Small intestine (tissue), 7 donors: ENCODE results near the gene STARD8. TPM values are rescaled to one million over a fixed set of nuclear protein-coding genes. Genes with fewer than 3 reads are reported as not detected.
A peak's percentile ranks its signal among the peaks of the same experiment; 100 is the strongest.

ENCODE experiments used
- DNase-seq, 2 donors: peaks; one replicate each; pipeline versions ENCODE4 v3.0.0 to v3.0.0-alpha.2; 2013
- FAIRE-seq: peaks from 2 replicates; lab custom pipeline; 2012; peaks lifted over from hg19 to GRCh38; lab: Jason Lieb, UNC
- H3K27ac ChIP-seq, 3 donors: one replicate each; pipeline ENCODE4 v1.5.1; 2013; ENCODE audit warnings: low read length in 2 of 3, mild to moderate bottlenecking in 2 of 3, control low read depth in 1 of 3, inconsistent platforms in 1 of 3, low read depth in 1 of 3, moderate library complexity in 1 of 3
- H3K27me3 ChIP-seq, 3 donors: one replicate each; pipeline ENCODE4 v1.6.1; 2013; ENCODE audit warnings: low read length in 3 of 3, inconsistent platforms in 1 of 3; ENCODE audit not compliant: control insufficient read depth in 3 of 3, insufficient read depth in 3 of 3
- H3K36me3 ChIP-seq, 3 donors: one replicate each; pipeline ENCODE4 v1.6.1; 2013; ENCODE audit warnings: low read length in 3 of 3, inconsistent platforms in 1 of 3, low read depth in 1 of 3, mild to moderate bottlenecking in 1 of 3, moderate library complexity in 1 of 3; ENCODE audit not compliant: control insufficient read depth in 3 of 3, insufficient read depth in 2 of 3
- H3K4me1 ChIP-seq, 3 donors: one replicate each; pipeline ENCODE4 v1.6.1; 2013; ENCODE audit warnings: low read length in 2 of 3, inconsistent platforms in 1 of 3, low read depth in 1 of 3, mild to moderate bottlenecking in 1 of 3, moderate library complexity in 1 of 3; ENCODE audit not compliant: control insufficient read depth in 3 of 3, insufficient read depth in 2 of 3
- H3K4me3 ChIP-seq, 3 donors: one replicate each; pipeline ENCODE4 v1.5.1; 2013; ENCODE audit warnings: low read length in 3 of 3, control low read depth in 1 of 3, inconsistent platforms in 1 of 3, low read depth in 1 of 3, mild to moderate bottlenecking in 1 of 3, moderate library complexity in 1 of 3
- H3K9me3 ChIP-seq, 2 donors: one replicate each; pipeline ENCODE4 v1.6.1; 2013; ENCODE audit warnings: low read depth in 1 of 2, low read length in 1 of 2; ENCODE audit not compliant: control insufficient read depth in 2 of 2, insufficient read depth in 1 of 2
- WGBS, 3 donors: extraction: QIAGEN DNeasy Blood & Tissue Kit; methylation state at CpG; one replicate each; pipeline ENCODE4 v1.1.7; 2013; 5-methylcytosine and 5-hydroxymethylcytosine counted together
- polyA plus RNA-seq, 4 donors: library from polyadenylated mRNA; stranded (reverse) in 3 of 4; unstranded in 1 of 4; fragments of 200-250 nt in 3 of 4; fragments of 120-200 nt in 1 of 4; gene quantifications; one replicate each; pipeline versions ENCODE4 v1.2.1 to v1.2.3, GENCODE V29; 2013
- donor health status: healthy with polysubstance abuse.
- donor health status: control.
- donor health status: control.
- donor health status: Bipolar disorder and iron deficiency.
- donor health status: healthy.

Gene STARD8
- polyA plus RNA-seq, 4 donors = 0.67 to 5.6 (median 1.5) TPM

- Histone ChIP-seq H3K9me3 (no peaks in the 10 kb centered on the region), H3K4me1 (no peaks in the 10 kb centered on the region), H3K27ac (no peak overlapping the region), H3K36me3 (no peaks in the 10 kb centered on the region), H3K27me3 (no peaks in the 10 kb centered on the region), H3K4me3 (no peak overlapping the region)
- 77 to 90% (median 84%) methylated on average over 3 to 5 of the region's 5 CpGs for WGBS, 3 donors
- FAIRE-seq = no peak
- DNase-seq = no peak
Measured at GRCh38 chrX:68666580-68666979, 19.1 kb downstream of the STARD8 start.

GRCh38 chrX:68669094-68669860, 21.8 kb downstream of the STARD8 start:
- no peaks in the 10 kb centered on the region for H3K9me3 ChIP-seq
- no peak overlapping the region for H3K4me3 ChIP-seq
- no peaks in the 10 kb centered on the region for H3K36me3 ChIP-seq
- no peak overlapping the region for H3K27ac ChIP-seq
- no peak for DNase-seq
- no peak for FAIRE-seq
- no peaks in the 10 kb centered on the region for H3K4me1 ChIP-seq
- WGBS, 3 donors = 68 to 76% (median 71%) methylated on average over 10 of the region's 10 CpGs
- H3K27me3 ChIP-seq = no peaks in the 10 kb centered on the region

GRCh38 chrX:68669871-68670270, 22.4 kb downstream of the STARD8 start:
- DNase-seq (no peak), FAIRE-seq (no peak)
- Histone ChIP-seq H3K36me3 (no peaks in the 10 kb centered on the region), H3K9me3 (no peaks in the 10 kb centered on the region), H3K4me1 (no peaks in the 10 kb centered on the region), H3K27ac (no peak overlapping the region), H3K27me3 (no peaks in the 10 kb centered on the region), H3K4me3 (no peak overlapping the region)
- 76 to 84% (median 83%) methylated on average over 3 of the region's 3 CpGs for WGBS, 3 donors

- Histone ChIP-seq H3K4me3 (no peak overlapping the region), H3K4me1 (no peaks in the 10 kb centered on the region), H3K27ac (peak overlapping the region in 1 of 3 donors; percentile 24), H3K36me3 (no peaks in the 10 kb centered on the region), H3K27me3 (no peaks in the 10 kb centered on the region), H3K9me3 (no peaks in the 10 kb centered on the region)
- DNase-seq (no peak), FAIRE-seq (no peak)
Measured at GRCh38 chrX:68671221-68671620, 23.8 kb downstream of the STARD8 start.

GRCh38 chrX:68672581-68673318, 25.3 kb downstream of the STARD8 start:
- WGBS, 3 donors = 47 to 71% (median 56%) methylated on average over 3 of the region's 3 CpGs
- Histone ChIP-seq H3K27me3 (no peaks in the 10 kb centered on the region), H3K27ac (peak overlapping the region in 1 of 3 donors; percentile 50), H3K4me1 (no peaks in the 10 kb centered on the region), H3K36me3 (no peaks in the 10 kb centered on the region), H3K4me3 (no peak overlapping the region), H3K9me3 (no peaks in the 10 kb centered on the region)
- DNase-seq (no peak), FAIRE-seq (no peak)

- FAIRE-seq = no peak
Measured at GRCh38 chrX:68675571-68675970, 28.1 kb downstream of the STARD8 start.

GRCh38 chrX:68676335-68676734, 28.9 kb downstream of the STARD8 start:
- H3K27me3 ChIP-seq = no peaks in the 10 kb centered on the region
- no peaks in the 10 kb centered on the region for H3K9me3 ChIP-seq
- DNase-seq (no peak), FAIRE-seq (no peak)
- no peak overlapping the region for H3K27ac ChIP-seq
- WGBS, 3 donors = 32 to 67% (median 54%) methylated on average over 3 of the region's 3 CpGs
- H3K4me3 ChIP-seq = no peak overlapping the region
- no peaks in the 10 kb centered on the region for H3K36me3 ChIP-seq
- no peaks in the 10 kb centered on the region for H3K4me1 ChIP-seq

More at GRCh38 chrX:68675571-68675970, 28.1 kb downstream of the STARD8 start:
- no peaks in the 10 kb centered on the region for H3K4me1 ChIP-seq
- H3K27me3 ChIP-seq = no peaks in the 10 kb centered on the region
- no peak for DNase-seq
- no peaks in the 10 kb centered on the region for H3K9me3 ChIP-seq
- WGBS, 3 donors = 76 to 94% (median 78%) methylated on average over 4 of the region's 4 CpGs
- no peak overlapping the region for H3K4me3 ChIP-seq
- H3K36me3 ChIP-seq = no peaks in the 10 kb centered on the region
- H3K27ac ChIP-seq = no peak overlapping the region

- no peaks in the 10 kb centered on the region for H3K9me3 ChIP-seq
- no peaks in the 10 kb centered on the region for H3K36me3 ChIP-seq
- 54 to 70% (median 58%) methylated on average over 4 of the region's 4 CpGs for WGBS, 3 donors
- H3K27me3 ChIP-seq = no peaks in the 10 kb centered on the region
- no peak overlapping the region for H3K4me3 ChIP-seq
- H3K27ac ChIP-seq = no peak overlapping the region
- FAIRE-seq (no peak), DNase-seq (no peak)
- H3K4me1 ChIP-seq = no peaks in the 10 kb centered on the region
Measured at GRCh38 chrX:68677998-68678397, 30.5 kb downstream of the STARD8 start.
